ENCODE results near the gene MS4A4A.
"Not testable (repeated sequence)": the region's sequence is repeated elsewhere in the genome, so short reads cannot be mapped to it uniquely, and the experiment has no call there.

The MS4A4A gene

DNA sequence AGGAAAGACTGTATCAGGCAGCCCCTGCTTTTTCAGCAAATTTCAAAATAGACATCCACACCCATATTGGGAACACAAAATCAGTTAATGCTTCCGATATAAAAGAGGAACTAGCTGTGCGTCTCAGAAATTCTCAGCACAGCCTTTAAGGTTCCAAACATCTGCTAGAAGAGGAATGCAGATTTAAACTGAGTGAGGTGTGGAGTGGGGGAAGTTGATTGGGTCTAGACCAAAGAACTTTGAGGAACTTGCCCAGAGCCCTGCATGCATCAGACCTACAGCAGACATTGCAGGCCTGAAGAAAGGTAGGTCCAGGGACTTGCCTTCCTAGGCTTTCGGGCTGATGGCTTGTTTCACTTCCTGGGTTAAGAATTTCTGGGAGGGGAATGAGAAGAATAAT, at the start of gene MS4A4A:
Gene MS4A4A (plus strand): TSS at position 255 of the 400 bp plus-strand sequence. CDS start 10 bp downstream, at position 265.
- DNase-seq = no peak

DNA sequence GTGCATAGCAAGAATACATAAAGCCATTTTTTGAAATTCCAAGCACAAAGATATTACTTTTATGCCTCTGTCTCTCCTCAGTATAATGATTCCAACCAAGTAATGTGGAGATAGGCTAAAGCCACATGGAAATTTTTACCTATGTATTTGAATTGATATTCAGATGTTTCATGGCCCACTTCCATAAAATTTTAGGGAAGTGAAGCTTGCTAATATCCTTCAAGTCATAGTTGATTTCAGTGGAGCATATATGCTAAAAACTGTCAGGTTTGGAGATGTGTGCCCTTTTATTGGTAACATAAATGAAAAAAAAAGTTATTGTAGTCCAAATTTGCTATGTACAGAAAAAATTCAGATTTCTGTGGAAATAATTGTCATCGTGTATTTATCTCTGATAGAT, 49.8 kb upstream of the MS4A4A start:
- no peak for DNase-seq

DNA sequence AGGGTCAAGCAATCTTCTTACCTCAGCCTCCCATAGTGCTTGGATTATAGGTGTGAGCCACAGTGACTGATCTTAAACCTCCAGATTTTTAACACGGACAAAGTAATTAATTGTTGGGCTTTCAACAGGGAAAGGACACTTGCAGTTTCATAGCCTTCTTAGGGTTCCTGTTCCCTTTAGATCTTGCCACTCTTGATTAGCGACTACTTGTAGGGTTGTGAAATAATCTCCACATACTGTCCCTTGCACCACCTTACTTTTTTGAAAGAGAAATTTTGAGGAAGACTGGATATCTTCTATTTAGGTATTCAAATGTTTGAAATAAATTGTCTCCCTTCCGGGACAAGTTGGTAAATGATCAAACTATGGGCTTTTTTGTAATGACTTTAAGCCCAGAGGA, 45.1 kb upstream of the MS4A4A start:
- no peak for DNase-seq

DNA sequence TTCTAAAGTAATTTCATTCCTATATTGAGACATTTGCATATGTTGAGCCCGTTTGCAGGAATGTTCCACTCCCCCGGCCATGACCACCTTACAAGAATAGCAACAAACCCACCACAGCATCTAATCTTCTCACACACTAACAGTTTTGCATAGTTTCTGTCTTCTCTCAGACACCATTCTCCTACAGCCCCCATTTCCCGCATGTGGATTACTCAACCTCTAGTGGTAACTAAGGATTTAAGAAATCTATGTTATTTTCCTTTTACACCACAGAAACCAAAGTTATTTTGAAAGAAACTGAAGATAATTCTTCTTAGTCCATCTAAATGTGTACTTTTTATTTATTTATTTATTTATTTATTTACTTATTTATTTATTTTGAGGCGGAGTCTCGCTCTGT, 39.8 kb upstream of the MS4A4A start:
- DNase-seq = no peak

DNA sequence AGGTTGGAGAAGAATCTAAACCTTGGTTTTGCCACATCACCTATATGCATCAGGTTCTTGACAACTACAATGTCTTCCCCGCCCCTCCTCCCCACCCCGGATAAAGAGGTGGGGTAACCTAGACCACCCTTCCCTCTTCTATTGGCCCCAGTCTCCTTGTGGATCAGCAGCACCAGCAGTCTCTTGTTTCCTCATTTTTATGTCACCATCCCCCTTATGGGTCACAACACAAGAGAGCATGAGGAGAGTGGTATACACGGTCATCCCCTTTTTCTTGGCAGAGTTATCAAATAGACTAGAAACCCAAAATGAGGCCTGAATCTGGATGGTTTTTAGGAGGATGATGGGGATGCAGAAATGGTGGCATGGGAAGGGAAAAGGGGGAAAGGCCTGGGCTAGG, 38.7 kb upstream of the MS4A4A start:
- no peak for DNase-seq

DNA sequence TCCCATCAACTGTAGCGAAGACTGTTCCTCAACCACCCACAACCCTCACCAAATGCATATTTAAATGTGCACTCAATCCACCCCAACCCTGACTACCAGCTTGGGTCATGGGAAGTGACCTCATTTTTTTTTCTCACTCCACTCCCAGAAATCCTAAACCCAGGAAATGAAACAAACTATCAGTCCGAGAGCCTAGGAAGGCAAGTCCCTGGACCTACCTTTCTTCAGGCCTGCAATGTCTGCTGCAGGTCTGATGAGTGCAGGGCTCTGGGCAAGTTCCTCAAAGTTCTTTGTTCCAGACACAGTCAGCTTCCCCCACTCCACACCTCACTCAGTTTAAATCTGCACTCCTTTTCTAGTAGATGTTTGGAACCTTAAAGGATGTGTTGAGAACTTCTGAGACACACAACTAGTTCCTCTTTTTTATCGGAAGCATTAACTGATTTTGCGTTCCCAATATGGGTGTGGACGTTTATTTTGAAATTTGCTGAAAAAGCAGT, 37.7 kb upstream of the MS4A4A start, which contains the start of gene MS4A4E:
Gene MS4A4E (minus strand): TSS at position 398 of the 500 bp plus-strand sequence. CDS start 13,082 bp downstream, outside the sequence.
- DNase-seq = no peak

DNA sequence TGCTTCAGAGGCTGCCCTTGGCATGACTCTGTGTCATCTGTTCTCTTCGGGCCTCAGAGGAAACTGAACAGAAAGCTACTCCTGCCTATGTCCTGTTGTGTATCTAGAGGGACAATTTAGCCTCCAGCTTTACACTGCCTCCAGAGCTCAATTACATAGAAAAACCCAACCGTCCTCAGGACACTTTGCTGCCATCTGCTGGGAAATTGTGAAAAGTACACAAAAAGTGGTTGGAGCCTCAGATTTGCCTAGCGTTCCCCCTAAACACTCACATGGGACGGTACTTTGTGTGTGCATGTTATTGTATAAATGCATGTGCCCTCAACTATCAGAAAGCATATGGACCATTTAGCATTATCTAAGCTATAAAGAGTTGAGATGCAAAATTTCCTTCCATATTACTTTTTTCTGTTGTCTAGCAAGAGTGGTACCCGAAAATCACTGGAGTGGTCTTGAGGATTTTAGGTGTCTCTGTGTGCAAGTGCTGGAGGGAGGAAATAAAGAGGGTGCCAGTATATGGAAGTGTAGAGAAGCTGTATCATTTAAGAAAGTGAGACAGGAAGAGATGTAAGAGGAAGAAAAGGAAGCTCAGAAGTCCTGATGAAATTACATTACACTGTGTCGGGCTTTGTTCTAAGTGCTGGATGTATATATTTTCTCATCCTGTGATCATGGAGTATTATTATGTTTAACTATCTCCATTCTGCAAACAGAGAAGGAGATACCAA, 28.8 kb upstream of the MS4A4A start:
- no peak for DNase-seq

DNA sequence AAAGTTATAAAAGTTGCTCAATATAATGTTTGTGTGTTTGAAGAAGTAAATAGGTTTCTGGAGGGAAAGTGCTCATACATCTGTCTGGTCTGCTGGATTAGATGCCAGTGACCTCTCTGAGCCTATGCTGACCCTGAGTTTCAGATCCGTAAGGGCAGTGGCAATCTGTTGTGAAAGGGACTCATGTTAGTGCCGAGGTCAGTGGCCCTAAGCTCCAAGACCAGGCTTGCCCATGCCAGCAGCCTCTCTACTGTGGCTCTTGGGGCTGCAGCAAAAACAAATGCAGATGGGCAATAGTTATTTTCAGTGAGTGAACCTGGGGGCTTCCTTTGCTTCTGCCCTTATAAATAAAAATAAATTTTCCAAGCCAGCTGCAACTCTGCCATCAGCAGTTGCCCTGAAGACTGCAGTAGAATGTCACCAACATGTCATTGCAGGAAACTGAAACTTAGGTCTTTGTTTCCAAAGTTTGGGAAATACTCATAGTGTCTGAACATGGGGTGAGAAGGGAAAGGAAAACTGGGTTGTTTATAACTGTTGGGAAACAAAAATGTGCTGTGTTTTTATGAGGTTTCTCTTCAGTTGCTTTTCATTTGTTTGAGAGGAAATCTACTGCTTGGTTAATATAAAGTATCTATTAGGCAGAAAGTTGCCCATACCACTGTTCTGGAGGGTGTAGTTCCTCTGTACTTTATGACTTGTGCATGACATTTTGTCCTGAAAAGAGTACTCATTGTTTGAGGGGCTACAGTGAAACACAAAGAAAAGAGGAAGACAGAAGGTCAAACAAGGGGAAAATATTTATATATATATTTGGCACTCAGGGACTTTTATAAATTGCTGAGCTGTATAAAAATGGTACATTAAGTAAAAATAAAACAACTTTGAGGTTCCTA, 28.0 kb upstream of the MS4A4A start:
- no peak for DNase-seq

DNA sequence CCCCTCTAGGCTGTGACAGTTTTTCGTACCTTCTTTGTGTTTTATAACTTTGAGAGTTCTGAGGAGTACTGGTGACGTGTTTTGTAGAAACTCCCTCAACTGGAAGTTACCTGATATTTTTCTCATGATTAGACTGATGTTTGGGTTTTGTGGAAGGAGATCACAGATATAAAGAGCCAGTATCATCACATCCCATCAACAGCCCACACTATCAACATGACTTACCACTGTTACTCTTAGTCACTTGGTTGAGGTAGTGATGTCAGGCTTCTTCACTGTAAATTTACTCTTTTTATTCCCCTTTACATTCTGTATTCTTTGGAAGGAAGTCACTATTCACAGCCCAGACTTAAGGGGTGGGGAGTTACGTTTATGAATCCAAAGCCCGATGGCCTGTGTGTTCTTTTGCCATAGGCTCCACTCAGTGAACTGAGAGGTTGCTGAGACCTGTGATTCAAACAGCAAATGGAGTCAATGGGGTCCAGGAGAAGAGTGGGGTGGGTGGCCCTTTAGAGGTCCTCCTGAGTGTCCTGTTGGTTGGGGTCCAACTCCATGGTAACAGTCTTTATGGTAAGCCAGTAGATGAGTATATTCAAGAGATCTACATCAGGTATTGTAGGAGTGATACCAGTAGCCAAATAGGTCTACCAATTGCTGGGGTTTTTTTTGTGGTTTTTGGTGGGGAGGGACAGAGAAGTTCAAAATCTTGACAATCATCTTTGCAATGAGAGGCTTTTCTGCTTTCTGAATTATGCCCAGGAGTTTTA, 22.3 kb upstream of the MS4A4A start:
- no peak for DNase-seq

DNA sequence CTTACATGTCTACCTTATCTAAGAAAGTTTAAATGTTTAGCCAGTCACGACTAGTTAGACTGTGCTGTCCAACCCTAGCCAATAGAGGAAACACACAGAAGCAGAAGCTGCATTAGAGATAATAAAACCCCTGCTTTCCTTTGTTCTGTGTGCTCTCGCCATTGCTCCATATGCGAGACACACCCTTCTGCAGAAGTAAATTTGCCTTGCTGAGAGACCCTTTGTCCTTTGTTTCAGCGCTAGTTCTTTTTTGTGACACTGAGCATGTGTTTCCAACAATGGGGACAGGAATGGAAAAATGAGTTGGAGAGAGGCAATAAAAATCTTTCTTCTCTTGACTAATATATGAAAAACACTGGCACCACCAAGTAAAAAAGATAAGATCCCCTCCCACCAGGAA, 19.5 kb upstream of the MS4A4A start:
- no peak for DNase-seq

DNA sequence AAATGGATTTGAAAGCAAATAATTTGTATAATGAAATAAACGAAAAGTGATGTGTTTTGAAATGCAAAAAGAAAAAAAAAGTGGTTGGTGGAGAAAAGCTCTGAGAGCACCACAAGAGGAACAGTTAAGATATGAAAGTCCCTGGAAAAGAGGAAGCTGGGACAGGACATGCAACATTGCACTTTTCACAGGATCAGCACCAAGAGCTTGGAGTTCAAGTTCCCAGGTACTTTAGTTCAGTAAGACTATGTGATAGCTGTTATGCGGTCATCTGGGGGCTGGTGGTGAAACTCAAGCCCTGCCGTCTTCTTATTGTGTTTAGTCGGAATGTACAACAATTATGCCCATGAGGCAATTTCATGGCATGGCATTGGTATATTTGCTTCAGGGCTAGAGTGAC, 17.1 kb upstream of the MS4A4A start:
- DNase-seq = no peak

DNA sequence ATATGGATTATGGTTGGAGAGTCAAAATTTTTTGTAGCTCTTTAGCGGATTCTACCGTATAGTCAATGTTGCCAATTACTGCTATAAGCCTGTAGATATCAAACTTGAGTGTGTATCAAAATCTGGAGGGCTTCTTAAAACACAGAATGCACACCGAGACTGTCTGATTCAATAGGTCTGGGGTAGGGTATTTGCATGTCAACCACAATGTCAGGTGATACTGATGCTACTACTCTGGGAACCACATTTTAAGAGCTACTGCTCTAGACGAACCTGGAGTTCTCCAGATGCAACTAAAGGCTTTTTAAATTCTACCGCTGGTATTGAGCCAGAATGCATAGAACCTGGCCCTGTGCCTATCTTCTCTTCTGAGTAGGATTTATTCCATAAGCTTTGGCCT, 15.8 kb upstream of the MS4A4A start:
- DNase-seq = no peak

DNA sequence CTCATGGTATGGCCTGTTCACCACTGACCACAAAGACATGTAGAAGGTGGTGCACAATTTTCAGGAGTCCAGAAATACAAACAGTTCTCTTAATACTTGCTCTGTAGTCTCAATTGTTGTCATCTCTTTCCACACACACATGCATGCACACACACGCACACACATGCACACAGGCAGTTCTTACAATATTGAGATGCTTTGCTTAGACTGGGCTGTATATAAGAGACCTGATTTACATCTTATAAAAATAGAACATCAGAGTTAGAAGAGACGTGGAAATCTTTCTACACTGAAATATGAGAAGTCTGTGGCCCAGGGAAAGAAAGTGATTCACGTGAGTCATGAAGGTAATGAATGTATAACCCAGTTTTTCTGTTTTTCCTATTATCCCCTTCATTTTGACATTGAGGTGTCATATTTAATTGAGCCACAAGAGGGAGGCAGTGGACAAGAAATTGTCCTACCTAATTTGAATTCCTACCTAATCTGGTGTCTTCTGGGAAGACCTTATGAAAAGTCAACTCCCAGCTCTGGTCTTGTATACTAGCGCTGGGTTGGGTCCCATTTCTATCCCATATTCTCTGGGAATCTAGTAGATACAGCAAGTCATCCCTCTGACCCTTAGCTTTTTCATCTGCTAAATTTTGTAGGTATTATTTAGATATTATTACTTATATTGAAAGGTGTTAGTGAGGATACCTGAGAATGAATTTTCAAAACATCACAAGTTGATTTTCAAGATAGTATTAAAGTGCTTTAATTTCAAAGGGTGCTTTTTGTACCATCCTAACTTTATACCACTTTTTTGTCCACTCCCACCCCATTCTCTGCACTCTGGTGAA, 14.9 kb upstream of the MS4A4A start:
- no peak for DNase-seq

DNA sequence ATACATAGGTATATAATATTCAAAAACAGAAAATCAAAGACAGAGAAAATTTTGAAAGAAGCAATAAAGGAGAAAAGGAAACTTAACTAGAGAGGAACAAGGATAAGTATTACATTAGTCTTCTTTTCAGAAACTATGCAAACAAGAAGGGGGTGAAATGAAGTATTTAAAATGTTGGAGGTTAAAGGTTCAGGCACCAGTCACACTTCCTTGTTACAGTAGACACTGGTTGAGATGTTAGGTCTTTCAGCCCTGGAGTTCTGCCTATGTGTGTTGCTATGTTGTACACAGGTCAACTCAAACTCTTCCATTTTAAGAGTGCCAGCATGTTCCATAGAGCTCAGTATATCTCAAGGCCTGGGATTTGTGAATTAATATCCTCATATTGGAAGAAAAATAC, 6.0 kb upstream of the MS4A4A start:
- no peak for DNase-seq

DNA sequence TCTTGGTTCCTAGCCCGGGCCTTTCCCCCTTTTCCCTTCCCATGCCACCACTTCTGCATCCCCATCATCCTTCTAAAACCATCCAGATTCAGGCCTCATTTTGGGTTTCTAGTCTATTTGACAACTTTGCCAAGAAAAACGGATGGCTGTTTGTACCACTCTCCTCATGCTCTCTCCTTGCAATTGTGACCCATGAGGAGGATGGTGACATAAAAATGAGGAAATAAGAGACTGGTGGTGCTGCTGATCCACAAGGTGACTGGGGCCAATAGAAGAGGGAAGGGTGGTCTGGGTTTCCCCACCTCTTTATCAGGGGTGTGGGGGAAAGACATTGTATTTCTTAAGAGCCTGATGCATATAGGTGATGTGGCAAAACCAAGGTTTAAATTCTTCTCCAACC, 1.0 kb downstream of the MS4A4A start:
- no peak for DNase-seq

DNA sequence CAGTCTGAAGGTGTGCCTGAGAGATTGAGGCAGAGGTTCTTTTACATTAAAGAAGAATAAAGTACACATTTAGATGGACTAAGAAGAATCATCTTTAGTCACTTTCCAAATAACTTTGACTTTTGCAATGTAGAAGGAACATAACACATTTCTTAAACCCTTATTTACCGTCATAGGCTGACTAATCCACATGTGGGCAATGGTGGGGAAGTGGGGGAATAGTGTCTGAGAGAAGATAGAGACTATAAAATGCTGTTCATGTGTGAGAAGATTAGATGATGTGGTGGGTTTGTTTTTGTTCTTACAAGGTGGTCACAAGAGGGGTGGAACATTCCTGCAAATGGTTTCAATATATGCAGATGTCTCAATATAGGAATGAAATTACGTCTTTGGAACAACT, 1.8 kb downstream of the MS4A4A start:
- no peak for DNase-seq

DNA sequence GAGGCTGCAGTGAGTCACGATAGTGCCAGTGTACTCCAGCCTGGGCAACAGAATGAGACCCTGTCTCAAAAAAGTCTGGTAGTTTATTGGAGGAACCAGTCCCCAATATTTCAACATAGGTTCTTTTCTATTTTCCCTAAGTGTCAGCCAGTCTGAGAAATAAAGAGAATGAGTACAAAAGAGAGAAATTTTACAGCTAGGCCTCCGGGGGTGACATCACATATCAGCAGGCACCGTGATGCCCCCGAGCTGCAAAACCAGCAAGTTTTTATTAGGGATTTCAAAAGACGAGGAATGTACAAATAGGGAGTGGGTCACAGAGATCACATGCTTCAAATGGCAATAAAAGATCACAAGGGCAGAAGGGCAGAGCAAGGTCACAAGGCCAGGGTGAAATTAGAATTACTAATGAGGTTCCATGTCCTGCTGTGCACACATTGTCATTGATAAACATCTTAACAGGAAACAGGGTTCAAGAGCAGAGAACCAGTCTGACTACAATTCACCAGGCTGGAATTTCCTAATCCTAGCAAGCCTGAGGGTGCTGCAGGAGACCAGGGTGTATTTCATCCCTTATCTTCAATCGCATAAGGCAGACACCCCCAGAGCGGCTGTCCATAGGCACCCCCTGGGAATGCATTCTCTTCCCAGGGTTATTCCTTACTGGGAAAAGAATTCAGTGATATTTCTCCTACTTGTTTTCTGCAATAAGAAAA, 5.1 kb downstream of the MS4A4A start:
- not testable (repeated sequence) for DNase-seq

DNA sequence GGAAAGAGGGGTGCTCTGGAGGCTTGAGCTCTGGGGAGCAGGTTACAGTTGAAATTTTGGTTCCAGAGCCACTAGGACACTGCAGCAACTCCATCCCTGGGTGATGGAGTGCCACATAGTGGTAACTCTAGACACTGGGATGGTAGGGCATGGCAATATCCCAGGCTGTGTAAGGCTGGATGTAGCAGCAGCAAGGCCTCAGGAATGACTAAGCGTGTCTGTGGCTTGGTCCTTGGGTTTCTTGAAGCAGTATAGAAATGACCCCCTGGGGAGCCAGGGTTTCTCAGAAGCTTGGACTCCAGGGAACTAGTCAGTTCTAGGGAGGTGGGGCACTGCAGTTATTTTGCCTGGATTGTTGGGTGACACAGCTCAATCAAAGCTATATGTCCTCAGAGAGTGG, 8.1 kb downstream of the MS4A4A start:
- DNase-seq = no peak

DNA sequence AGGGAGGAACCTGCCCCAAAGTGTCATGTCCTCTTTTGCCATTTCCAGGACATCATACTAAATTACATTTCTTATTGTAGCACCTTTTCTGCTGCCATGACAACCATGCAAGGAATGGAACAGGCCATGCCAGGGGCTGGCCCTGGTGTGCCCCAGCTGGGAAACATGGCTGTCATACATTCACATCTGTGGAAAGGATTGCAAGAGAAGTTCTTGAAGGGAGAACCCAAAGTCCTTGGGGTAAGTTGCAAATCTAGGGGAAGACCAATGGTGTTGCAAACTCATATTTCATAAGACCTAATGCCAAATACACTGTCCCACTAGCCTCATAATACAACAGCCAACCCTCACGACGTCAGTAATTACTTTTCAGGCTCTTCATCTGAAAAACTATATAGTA, 11.7 kb downstream of the MS4A4A start:
- DNase-seq = no peak

DNA sequence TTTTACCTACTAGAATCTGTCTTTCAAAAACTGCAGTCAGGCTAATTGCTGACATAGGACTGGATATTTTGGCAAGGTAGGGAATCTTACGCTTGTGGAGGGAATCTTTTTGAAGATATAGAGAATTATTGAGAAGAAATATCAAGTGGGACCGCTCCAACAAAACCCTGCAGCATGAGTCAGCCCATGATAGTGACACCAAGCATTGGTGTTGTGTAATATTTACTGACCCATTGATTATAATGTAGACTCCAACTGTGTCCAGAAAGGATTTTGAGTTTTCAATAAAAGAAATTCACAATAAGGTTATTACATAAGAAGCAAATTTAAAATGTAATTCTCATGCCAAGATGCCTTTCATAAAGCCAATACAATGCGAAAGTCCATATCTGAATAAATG, 20.7 kb downstream of the MS4A4A start:
- DNase-seq = no peak

DNA sequence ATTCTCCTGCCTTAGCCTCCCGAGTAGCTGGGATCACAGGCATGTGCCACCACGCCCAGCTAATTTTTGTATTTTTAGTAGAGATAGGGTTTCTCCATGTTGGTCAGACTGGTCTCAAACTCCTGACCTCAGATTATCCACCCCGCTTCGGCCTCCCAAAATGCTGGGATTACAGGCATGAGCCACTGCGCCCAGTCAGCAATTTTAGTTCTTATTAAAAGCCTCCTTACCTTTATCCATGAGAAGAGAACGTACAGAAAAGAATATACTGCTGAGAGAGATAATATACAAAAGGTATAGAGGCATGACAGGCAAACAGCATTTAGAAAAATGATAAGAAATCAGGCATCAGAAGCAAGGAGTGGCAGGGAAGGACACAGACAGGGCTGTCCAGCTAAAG, 21.4 kb downstream of the MS4A4A start:
- not testable (repeated sequence) for DNase-seq

DNA sequence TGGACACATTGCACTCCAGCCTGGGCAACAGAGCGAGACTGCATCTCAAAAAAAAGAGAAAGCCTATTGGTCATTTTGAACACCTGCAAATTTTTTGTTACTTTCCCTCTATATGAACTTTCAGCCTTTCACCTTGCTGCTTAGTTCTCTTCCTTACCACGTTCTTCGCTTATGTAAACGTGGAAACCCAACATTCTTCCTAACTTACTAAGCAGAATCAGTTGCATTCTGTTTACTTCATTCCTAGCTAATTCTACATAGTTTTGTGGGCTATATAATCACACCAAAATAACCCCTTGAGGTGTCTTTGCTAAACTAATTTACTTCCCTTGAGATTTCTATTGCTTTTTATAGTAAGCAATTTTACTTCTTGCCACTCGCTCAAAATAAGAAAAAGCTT, 23.2 kb downstream of the MS4A4A start:
- DNase-seq = no peak
